Lower lobe of right lung (tissue), 2 donors: ENCODE results near the gene NPW. TPM values are rescaled to one million over a fixed set of nuclear protein-coding genes. Genes with fewer than 3 reads are reported as not detected.

Source experiments
- ATAC-seq, 2 donors: fragments of 200-7000 bp; cut with Tn5 transposase; one replicate each; pipeline ENCODE4 v1.9.1; 2020 to 2022; ENCODE audit warnings: mild to moderate bottlenecking in 2 of 2, moderate library complexity in 2 of 2
- DNase-seq: peaks from one replicate; pipeline ENCODE4 v3.0.0-alpha.2; 2020
- H3K27ac ChIP-seq: fragments of 200-600 bp; one replicate; pipeline ENCODE4 v1.8.0; 2022
- H3K27me3 ChIP-seq: fragments of 200-600 bp; one replicate; pipeline ENCODE4 v1.8.0; 2022; ENCODE audit warnings: low read depth
- H3K36me3 ChIP-seq: fragments of 200-600 bp; one replicate; pipeline ENCODE4 v1.8.0; 2022; ENCODE audit warnings: mild to moderate bottlenecking
- H3K4me1 ChIP-seq: fragments of 200-600 bp; one replicate; pipeline ENCODE4 v1.8.0; 2022
- H3K4me3 ChIP-seq: fragments of 200-600 bp; one replicate; pipeline ENCODE4 v1.8.0; 2022; ENCODE audit warnings: mild to moderate bottlenecking
- H3K9me3 ChIP-seq: fragments of 200-600 bp; one replicate; pipeline ENCODE4 v1.8.0; 2022
- CTCF ChIP-seq: fragments of 200-600 bp; IDR thresholded peaks from one replicate; pipeline ENCODE4 v1.8.0; 2022; ENCODE audit warnings: antibody characterized with exemption, mild to moderate bottlenecking
- intact Hi-C: fragments of 100-400 bp; cut with DNase I; formaldehyde crosslinking; loops from one replicate; pipeline ENCODE4 v1.11.0; 2022
- total RNA-seq: library from RNA; stranded (reverse); fragmentation: NEBNext Ultra II Directional; extraction: Animal tissue kit (Norgen Biotek cat#: 25700); gene quantifications from one replicate; pipeline ENCODE4 v1.2.1, GENCODE V29; 2021
- donor health status: DM: no; HTN: yes; CAD: no; lungs with severe emphysema.

Gene NPW
- total RNA-seq, 1 donor from 2014 or later: not detected

DNA sequence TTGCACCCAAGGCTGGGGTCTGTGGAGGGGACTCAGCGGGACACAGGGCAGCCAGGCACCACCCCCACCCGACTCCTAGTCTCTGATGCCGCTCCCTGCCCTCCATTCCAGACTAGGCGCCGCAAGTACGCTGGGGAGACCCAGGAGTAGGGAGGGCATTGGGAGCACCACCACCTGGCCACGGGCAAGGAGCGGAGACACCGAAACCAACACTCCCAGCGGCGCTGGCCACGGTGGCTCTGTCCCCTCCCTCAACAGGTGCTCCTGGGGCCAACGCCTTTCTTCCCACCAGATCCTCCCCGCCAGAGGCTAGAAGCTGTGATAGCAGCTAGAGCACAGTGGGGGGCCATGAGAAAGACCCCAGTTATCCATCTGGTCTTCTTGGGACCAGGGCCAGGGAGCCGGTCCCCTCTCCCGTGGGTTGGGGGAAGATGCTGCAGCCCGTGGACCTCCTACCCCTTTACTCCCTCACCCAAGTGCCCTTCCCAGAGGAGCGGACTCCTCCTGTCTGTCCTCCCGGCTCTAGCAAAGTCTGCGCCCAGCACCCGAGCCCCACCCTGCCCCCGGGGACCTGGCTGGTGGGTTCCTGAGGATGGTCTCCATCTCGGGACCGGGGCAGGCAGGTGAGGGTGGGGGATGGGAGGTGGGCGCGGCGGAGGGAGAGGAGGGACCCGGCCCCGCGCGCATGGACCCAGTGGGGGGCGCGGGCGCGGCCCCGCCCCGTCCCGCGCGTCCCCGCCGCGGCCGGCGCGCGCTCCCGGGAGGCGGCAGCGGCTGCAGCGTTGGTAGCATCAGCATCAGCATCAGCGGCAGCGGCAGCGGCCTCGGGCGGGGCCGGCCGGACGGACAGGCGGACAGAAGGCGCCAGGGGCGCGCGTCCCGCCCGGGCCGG is 30.1 kb upstream of the NPW start, which contains the start of gene SYNGR3:
Gene SYNGR3 (plus strand): TSS at position 762 of the 892 bp plus-strand sequence. CDS start 133 bp downstream, outside the sequence.
- peaks cover 31% of the 10 kb centered on the region for H3K4me1 ChIP-seq
- TF ChIP-seq CTCF: no peak
- no peaks in the 10 kb centered on the region for H3K9me3 ChIP-seq
- H3K27me3 ChIP-seq: peaks cover 27% of the 10 kb centered on the region
- H3K4me3 ChIP-seq: peak within 1 kb of the TSS; percentile 39
- DNase-seq (peak; percentile 51), ATAC-seq (no peak)
- intact Hi-C loops: no loop called here
- no peak within 1 kb of the TSS for H3K27ac ChIP-seq
- peaks cover 23% of the 10 kb centered on the region for H3K36me3 ChIP-seq

DNA sequence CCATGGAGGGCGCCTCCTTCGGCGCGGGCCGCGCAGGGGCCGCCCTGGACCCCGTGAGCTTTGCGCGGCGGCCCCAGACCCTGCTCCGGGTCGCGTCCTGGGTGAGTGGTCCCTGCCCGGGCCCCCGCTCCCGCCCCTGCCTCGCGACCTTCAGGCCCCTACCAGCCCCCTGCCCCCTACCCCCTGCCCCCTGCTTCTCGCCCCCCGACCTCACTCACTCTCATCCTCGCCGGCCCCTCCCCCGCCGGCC is 29.6 kb upstream of the NPW start:
- DNase-seq: no peak
- H3K27ac ChIP-seq: no peak overlapping the region
- peaks cover 27% of the 10 kb centered on the region for H3K27me3 ChIP-seq
- no peak for ATAC-seq
- peaks cover 25% of the 10 kb centered on the region for H3K4me1 ChIP-seq
- no peak for TF ChIP-seq CTCF
- H3K36me3 ChIP-seq: peaks cover 23% of the 10 kb centered on the region
- intact Hi-C loops: no loop called here
- no peaks in the 10 kb centered on the region for H3K9me3 ChIP-seq
- H3K4me3 ChIP-seq: no peak overlapping the region

DNA sequence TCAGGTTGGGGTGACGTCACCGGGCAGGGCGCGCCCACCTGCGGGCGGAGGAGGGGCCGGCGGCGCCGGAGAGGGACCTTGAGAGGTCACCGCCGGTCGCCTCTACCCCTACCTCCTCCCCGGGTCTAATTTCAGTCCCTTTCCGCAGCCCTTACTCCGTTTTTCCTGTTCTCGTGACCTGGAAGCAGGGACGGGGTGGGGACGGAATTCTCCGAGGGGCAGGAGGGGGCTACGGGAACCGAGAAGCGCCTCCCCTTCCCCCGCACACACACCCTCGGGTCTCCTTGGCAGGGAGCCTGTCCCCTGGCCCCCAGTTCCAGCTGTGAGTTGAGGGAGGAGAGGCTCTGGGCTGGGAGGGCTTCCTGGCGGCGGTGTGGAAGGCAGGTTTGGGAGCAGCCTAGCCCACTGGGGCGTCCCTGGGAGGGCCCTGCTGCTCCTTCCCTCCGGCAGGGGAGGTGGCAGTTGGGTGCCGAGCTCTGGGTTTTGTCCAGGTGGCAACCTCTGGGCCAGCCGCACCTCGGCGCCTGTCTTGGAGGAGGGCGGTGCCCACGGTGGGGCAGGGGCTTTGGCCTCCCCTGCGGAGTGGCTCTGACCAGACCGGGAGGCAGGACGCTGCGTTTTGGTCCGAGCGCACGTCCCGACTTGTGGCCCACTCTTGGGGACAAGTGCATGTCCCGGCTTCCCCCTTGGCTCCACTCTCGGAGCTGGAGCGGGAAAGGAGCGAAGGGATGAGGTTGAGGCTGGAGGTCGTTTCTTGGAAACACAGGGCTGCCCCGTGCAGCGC is 29.0 kb upstream of the NPW start:
- ATAC-seq (no peak), DNase-seq (peak; percentile 57)
- Histone ChIP-seq H3K4me1 (peaks cover 20% of the 10 kb centered on the region), H3K36me3 (peaks cover 19% of the 10 kb centered on the region), H3K27me3 (peaks cover 27% of the 10 kb centered on the region), H3K27ac (no peak overlapping the region), H3K9me3 (no peaks in the 10 kb centered on the region), H3K4me3 (peak overlapping the region; percentile 39)
- no peak for TF ChIP-seq CTCF
- intact Hi-C loops: no loop called here

- H3K4me3 ChIP-seq: peak overlapping the region; percentile 57
- no peak overlapping the region for H3K27ac ChIP-seq
- H3K9me3 ChIP-seq: no peaks in the 10 kb centered on the region
- intact Hi-C loops: no loop called here
- DNase-seq: peak; percentile 47
- H3K36me3 ChIP-seq: peaks cover 13% of the 10 kb centered on the region
- H3K4me1 ChIP-seq: peaks cover 20% of the 10 kb centered on the region
- H3K27me3 ChIP-seq: peaks cover 27% of the 10 kb centered on the region
- ATAC-seq: peak; percentile 13 to 19
- TF ChIP-seq CTCF: no peak
These were observed 28.4 kb upstream of the NPW start for GRCh38 chr16:1991135-1991551.

DNA sequence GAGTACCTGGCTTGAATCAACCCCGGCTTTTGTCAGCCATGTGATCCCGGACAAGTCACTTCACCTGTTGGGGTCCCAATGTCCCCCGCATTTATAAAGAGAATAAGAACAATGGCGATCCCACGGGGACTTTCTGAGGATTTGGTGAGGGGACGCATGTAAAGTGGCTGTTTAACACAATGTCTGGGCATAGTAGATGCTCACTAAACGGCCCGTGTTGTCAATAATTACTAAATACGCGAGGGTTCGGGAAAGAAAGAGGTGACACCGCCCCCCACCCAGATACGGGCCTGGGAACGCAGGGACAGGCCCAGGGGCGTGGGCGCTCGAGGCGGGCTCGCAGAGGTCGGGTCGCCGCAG is 28.0 kb upstream of the NPW start:
- peak overlapping the region; percentile 57 for H3K4me3 ChIP-seq
- no peak for DNase-seq
- peaks cover 11% of the 10 kb centered on the region for H3K36me3 ChIP-seq
- no peaks in the 10 kb centered on the region for H3K9me3 ChIP-seq
- H3K4me1 ChIP-seq: peaks cover 21% of the 10 kb centered on the region
- peaks cover 27% of the 10 kb centered on the region for H3K27me3 ChIP-seq
- ATAC-seq: no peak
- intact Hi-C loops: no loop called here
- no peak for TF ChIP-seq CTCF
- H3K27ac ChIP-seq: peak overlapping the region; percentile 69
